ENCODE results near the gene C11orf68. TPM values are rescaled to one million over a fixed set of nuclear protein-coding genes. Genes with fewer than 3 reads are reported as not detected.

The C11orf68 gene
- total and polyA plus RNA-seq, 9 of the 15 experiments (the other 6 are each of a cell fraction or from before 2014, with no cell fraction given), result 3.6 to 35.9 (median 12.8) TPM

- H3K36me3 ChIP-seq (ENCODE audit: control insufficient read depth, insufficient read depth, low read length), result peaks cover 73% of the 10 kb centered on the region
- H2AFZ ChIP-seq (ENCODE audit: low read depth, low read length), result no peak overlapping the region
- no peak overlapping the region for H3K4me2 ChIP-seq (ENCODE audit: insufficient read depth, low read length)
- no peak overlapping the region for H3K4me3 ChIP-seq
- peak overlapping the region; percentile 36; the same call in 2 of the 3 replicates for H3K27ac ChIP-seq (ENCODE audit: extremely low read depth, low read depth, low read length)
- no peaks in the 10 kb centered on the region for H3K27me3 ChIP-seq (ENCODE audit: control insufficient read depth in 2 of 2, insufficient read depth in 2 of 2, low read length in 2 of 2)
- no peaks in the 10 kb centered on the region for H3K9me3 ChIP-seq (replicated peaks; ENCODE audit: control insufficient read depth, insufficient read depth, low read depth, low read length)
- BruUV-seq (replicated peaks), result no TSS peak
- in situ Hi-C loops (cut with MboI) (no loop called here), intact Hi-C loops (cut with micrococcal nuclease) (no loop called here)
- ATAC-seq, result no peak
- POLR2A ChIA-PET, result interaction anchor here (0.6 to 10.0 kb wide), 13 partner anchors 7 to 416 kb away, joined by 3 to 136 read pairs (median 5); partner anchors contain the start of genes CCDC85B, CFL1, FIBP and MUS81
- H3K9me1 ChIP-seq (ENCODE audit: control insufficient read depth, insufficient read depth, low read length), result no peaks in the 10 kb centered on the region
- no peak for DNase-seq (ENCODE audit: extremely low read depth in 1 of 4, low spot score in 3 of 4)
- peak overlapping the region in 1 of 2 experiments; percentile 73; a peak in 1 of 4 replicates for H3K9ac ChIP-seq (ENCODE audit: insufficient read depth in 1 of 2, low read depth in 2 of 2, low read length in 2 of 2)
- FAIRE-seq, result no peak
- H4K20me1 ChIP-seq (replicated peaks; ENCODE audit: control insufficient read depth, insufficient read depth, low read length), result peaks cover 33% of the 10 kb centered on the region
- peaks cover 84% of the 10 kb centered on the region for H3K79me2 ChIP-seq (ENCODE audit: control insufficient read depth, insufficient read depth, low read length)
- WGBS (ENCODE audit: insufficient coverage, low coverage, missing lambda C conversion rate), result 91% methylated on average over 11 of the region's 14 CpGs
- CTCF ChIA-PET (ENCODE audit: low intra/inter-chr PET ratio), result no interaction called here
- H3K4me1 ChIP-seq (replicated peaks in 1 of 2; ENCODE audit: control insufficient read depth in 2 of 2, insufficient read depth in 2 of 2, low read length in 2 of 2), result peaks cover 39 to 70% of the 10 kb centered on the region in 2 experiments
- TF ChIP-seq POLR2G (IDR thresholded peaks at IDR 0.05; ENCODE audit: low read depth, low read length) (peak; percentile 73), TOE1 (IDR thresholded peaks at IDR 0.05; ENCODE audit: borderline replicate concordance) (no peak), TOE1 (CRISPR knock-in tag; IDR thresholded peaks at IDR 0.05; ENCODE audit: borderline replicate concordance, low read depth) (no peak), TRIM28 (IDR thresholded peaks at IDR 0.05) (no peak), CBFB (CRISPR knock-in tag; IDR thresholded peaks at IDR 0.05) (no peak), RBM22 (IDR thresholded peaks at IDR 0.05; ENCODE audit: low read depth, low read length, poor library complexity, severe bottlenecking) (peak; percentile 74), POLR2AphosphoS5 (IDR thresholded peaks at IDR 0.05; ENCODE audit: control insufficient read depth, insufficient read depth, low read depth, low read length) (peak; percentile 57), HBP1 (CRISPR knock-in tag; IDR thresholded peaks at IDR 0.05) (peak; percentile 9; the same call in 1 of the 2 replicates), CREB1 (IDR thresholded peaks at IDR 0.05) (peak; percentile 16; the same call in 1 of the 2 replicates), CREB1 (CRISPR knock-in tag; IDR thresholded peaks at IDR 0.05) (no peak), MXD1 (CRISPR knock-in tag; IDR thresholded peaks at IDR 0.05; ENCODE audit: borderline replicate concordance, poor library complexity, severe bottlenecking) (no peak), PML (IDR thresholded peaks at IDR 0.05; ENCODE audit: low read length) (0 out of 2 replicates have a peak, but pooled peaks have one; percentile 19), THAP7 (CRISPR knock-in tag; IDR thresholded peaks at IDR 0.05) (no peak), RBFOX2 (IDR thresholded peaks at IDR 0.05; ENCODE audit: low read depth, low read length) (peak; percentile 65), ZNF586 (CRISPR knock-in tag; conservative IDR thresholded peaks at IDR 0.05) (0 out of 2 replicates have a peak, but pooled peaks have one; percentile 10), THRAP3 (IDR thresholded peaks at IDR 0.05; ENCODE audit: borderline replicate concordance) (no peak), TAL1 (IDR thresholded peaks at IDR 0.05) (no peak), ZNF79 (CRISPR knock-in tag; IDR thresholded peaks at IDR 0.05; ENCODE audit: low read depth) (no peak)
Measured at GRCh38 chr11:65896034-65896999, 22.5 kb downstream of the C11orf68 start.
